HG02623 (cell line): ENCODE measurements around the gene SLC16A12.

Experiments
- ATAC-seq: cut with Tn5 transposase; IDR thresholded peaks from one replicate; pipeline ENCODE4 v1.9.1; 2021; ENCODE audit warnings: moderate library complexity; ENCODE audit not compliant: unreplicated experiment

The SLC16A12 gene

GRCh38 chr10:89515031-89515841 is 20.2 kb downstream of the SLC16A12 start:
- no peak for ATAC-seq

DNA sequence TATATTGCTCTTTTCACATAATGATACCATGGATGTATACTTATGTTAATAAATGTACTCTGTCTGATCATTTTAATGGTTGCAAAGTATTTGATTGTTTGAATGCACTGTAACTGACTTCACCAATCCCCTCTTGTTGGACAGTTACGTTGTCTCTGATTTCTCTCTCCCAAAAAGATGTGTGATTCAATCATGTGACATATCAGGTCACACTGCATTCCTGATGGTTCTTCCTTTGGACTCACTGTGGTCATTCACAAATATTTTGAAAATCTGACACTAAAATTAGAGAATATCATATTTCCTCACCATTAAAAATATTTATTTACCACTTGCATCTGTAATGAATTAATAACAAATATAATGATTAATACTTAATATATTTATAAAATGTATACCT is 22.2 kb downstream of the SLC16A12 start:
- no peak for ATAC-seq

DNA sequence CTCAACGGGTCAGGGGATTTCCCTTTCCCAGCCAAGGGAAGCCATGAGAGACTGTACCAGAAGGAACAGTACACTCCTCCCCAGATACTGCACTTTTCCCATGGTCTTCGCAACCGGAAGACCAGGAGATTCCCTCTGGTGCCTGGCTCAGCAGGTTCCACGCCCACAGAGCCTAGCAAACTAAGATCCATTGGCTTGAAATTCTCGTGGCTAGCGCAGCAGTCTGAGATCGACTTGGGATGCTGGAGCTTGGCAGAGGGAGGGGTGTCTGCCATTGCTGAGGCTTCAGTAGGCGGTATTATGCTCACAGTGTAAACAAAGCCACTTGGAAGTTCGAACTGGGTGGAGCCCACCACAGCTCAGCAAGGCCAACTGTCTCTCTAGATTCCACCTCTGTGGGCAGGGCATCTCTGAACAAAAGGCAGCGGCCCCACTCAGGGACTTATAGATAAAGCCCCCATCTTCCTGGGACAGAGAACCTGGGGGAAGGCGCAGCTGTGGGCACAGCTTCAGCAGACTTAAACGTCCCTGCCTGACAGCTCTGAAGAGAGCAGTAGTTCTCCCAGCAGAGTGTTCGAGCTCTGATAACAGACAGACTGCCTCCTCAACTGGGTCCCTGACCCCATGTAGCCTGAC is 29.6 kb downstream of the SLC16A12 start:
- no peak for ATAC-seq

DNA sequence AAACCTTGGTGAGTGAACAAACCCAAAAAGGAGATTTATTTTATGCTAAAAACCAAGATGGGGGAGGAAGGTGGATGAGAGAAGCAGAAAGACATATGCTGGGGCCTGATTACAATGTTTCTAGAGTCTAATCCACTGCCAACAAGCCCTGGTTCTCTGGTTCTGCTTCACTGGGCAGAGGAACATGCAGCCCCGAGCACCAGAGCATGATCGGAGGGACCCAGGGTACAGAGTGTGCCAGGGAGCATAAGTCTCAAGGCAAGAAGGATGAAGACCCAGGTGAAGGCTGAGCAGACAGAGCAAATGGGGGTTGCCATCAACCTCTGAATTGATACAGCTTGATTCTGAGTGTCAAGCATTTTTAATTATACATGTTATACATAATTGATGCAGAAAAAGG is 30.7 kb downstream of the SLC16A12 start:
- no peak for ATAC-seq

DNA sequence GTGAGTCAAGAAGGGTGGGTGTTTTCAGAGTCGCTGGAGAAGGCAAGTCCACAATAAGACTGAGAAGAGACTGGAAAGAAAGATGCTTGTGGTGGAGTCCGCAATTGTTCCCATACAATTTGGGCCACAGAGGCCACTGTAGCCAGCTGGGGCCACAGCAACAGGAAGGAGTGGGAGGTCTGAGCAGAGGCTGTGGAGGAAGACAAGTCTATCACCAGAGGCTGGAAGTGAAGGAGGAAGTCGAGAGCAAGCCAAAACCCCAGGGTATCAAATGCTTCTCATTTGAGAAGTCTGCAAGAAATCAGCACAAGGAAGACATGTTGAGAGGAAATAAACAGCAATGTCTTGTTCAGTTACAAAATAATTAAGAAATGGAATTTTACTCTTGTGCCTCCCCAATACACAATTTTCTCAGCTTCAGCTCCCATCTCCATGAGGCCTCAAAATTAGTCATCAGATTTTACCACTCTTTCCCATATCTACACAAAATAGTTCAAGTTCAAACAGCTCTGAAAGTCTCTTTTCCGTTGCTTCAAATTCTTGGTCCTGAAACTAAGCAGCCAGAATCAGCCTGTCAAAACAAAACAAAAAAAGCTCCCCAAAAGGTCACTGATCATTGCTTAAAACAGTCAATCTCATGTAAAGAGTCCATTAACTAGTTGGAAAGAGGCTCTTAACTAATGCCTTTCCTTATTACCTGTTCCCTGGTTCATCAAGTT is 31.6 kb downstream of the SLC16A12 start:
- no peak for ATAC-seq

DNA sequence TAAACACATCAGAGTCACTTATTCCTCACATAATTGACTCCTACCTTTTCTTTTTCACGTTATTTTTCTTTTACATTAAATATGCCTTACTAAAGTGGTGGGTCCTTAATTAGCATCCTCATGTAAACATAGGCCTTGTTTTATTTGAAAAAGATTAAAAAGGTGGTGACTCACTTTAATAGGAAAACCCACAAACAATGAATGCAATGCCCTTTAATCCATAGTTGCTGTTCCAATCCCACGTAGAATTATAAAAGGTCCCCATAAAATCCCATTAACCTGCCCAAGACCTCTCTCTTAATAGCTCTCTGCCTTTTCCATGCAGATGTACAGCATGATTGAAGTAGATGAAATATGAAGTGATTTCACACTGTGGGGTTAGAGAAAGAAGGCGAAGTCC is 32.2 kb downstream of the SLC16A12 start:
- ATAC-seq, result no peak

DNA sequence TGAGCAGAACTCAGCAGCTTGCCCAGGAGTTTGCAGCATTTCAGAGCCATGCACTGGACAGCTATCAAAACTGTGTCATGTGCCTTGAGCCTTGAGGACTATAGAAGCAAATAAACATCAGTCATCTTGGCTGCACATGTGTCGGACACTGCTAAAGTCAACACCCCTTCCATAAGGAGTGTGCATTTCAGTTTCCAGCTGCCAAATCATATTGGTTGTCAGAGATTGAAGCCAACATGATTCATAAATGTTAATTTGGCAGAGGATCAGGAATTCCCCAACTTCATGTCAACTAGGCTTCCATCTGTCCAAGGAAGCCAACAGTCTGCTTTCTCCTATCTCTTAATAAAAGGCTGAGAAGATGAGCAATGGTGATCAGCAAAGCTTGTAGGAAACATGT is 32.8 kb downstream of the SLC16A12 start:
- ATAC-seq, result no peak

DNA sequence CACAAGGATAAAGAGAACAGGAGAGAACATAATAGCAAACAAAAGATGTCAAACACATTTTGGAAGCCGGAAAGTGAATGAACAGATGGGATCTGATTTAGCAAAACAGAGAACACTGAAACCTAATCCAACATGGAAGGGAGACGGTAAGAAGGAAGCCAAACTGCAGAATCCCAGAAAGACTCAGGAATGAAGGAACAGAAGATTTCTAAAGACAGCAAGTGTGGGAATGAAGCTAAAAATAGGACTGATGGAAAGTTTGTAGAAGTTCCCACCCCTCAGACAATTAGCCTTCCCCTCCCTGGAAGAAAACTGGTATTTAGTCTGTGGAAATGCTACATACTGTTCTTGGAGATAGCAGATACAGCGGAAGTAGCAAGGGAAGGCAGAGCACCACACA is 40.8 kb downstream of the SLC16A12 start:
- ATAC-seq, result no peak

GRCh38 chr10:89494068-89494467 is 41.3 kb downstream of the SLC16A12 start:
- no peak for ATAC-seq

- ATAC-seq, result no peak
Measured at GRCh38 chr10:89491932-89492331, 43.5 kb downstream of the SLC16A12 start.

GRCh38 chr10:89490596-89491335 is 44.6 kb downstream of the SLC16A12 start:
- ATAC-seq, result no peak

DNA sequence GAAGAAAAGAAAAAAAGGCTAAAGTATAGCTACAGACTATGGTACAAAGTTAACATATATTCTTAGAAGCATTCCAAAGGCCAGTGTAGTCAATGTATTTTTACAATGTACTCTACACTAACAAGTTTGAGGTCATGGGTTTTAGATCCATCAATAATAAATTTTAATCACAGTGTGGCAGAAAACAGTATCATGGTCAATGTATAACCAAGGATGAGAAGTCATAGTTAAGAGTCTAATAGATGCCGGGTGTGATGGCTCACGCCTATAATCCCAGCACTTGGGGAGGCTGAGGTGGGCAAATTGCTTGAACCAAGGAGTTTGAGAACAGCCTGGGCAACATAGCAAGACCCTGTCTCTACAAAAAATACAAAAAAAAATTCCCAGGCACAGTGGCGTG is 53.1 kb downstream of the SLC16A12 start:
- ATAC-seq, result no peak

DNA sequence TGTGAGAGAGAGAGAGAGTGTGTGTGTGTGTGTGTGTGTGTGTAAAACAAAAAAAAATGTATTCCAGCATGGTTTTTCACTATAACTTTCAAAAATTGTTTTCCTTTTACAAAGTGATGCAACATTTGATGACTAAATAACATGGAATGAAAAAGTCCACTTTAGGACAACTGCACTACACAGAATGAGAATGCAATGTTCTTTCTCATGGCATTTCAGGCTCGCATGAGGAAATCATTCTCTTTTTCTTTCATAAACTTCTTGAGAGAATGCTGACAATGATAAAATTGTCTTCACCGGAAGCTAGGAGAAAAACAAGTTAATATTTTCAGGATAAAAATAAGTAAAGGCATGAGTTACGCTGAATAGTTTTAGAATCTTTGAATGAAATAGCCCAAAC is 53.7 kb downstream of the SLC16A12 start:
- ATAC-seq, result no peak

- ATAC-seq, result no peak
Measured at GRCh38 chr10:89479771-89480446, 55.5 kb downstream of the SLC16A12 start.

DNA sequence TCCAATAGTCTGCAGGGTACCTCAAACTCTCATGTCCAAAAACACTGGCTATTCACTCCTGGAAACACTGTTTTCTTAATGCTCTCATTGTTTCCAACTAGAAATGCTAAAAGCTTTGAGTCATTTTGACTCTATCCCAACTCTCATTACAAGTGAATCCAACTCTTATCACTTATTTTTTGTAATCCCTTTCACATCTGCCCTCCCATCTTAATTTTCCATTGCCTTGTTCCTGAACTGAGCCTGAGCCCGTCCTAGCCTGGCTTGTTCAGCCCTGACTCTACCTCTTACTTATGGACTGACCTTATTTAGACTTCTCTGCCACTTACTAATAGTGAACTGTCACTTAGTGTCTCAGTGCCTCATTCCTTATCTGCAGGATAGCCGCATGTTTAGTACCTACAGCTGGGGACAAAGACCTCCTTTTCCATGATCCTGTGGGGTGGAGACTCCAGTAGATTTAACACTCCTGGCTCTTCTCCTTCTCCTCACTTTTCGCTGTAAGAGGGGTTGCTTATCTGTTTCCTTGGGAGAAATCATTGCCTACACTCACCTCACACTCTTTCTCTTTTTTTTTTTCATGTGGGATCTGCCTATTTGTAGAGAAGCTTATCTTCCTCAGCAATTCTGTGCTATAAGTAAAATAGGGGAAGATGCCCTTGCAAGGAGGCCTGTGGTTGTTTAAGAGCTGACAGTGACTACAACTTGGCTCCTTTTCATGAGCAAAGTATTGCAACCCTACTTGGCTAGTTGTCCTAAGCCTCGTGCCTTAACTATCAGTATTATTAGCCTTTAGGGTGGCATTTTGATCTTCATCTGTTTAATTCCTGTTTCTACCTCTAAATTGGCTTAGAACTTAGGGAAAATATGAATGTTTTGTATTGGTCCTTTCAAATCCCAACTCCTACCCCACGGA is 56.4 kb downstream of the SLC16A12 start:
- no peak for ATAC-seq

DNA sequence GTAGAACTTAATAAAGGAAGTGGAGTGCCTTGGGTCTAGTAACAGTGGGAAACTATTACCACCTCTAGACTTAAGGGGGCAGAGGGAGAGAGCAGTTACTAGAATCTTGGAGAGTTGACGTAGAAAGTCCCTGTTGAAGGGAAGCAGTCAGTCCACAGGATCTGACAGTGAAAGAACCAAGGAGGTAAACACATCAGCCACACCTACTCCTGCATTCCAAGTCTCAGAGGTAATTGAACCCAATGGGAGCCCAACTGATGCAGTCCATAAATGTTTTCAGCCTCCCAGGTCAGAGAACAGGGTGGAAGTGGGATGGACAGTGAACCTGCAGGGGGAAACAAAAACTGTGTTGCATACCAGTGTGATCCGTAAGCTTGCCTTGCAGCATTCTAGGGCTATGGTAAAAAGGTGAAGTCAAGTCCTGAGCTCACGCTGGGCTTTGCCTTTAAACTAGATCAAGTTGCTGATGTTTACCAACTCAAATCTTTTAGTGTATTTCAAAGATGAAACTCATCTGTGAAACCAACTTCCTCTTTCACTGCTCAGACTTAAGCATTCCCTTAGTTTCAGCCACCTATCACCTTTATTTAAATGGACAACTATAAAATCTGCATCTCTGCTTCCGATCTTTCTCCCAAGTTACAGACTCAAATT is 57.2 kb downstream of the SLC16A12 start:
- no peak for ATAC-seq

DNA sequence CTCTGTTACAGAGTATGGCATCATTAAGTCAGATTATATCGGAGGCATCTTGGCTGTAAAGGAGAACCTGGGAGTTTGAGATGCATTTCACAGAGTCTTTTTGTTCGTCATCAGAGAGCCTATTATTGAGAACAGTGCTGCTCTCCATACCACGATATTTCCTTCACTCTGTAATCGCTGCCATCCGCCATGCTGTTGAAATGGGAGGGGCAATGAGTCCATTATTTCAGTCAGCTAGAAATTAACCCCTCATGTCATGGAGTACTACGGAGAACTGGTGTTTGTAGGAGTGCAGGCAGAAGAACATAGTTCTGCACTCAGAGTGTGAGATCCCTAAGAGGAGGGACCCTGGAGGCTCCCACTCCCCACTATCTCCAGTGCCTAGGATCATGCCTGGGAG is 59.2 kb downstream of the SLC16A12 start:
- ATAC-seq, result no peak

GRCh38 chr10:89475591-89475998 is 59.8 kb downstream of the SLC16A12 start:
- ATAC-seq, result no peak

DNA sequence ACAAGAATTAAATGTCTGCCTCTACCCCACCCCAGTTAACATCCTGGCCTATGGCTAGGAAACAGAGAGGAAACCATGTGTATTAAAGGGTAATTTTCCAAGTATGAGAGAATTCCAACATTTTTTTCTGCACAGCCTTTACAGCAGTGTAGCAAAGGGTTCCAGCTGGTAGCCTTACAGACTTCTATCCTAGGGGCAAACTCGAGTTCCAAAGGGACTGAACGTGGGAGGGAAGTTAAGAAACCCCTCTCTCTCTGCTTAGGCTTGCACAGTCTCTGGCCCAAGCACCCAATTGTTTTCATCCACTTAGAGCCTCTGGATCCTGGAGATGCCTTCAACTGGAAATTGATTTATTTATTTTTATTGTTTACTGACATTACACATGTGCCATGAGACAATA is 60.3 kb downstream of the SLC16A12 start:
- ATAC-seq, result no peak
